Loucy (cell line): ENCODE data around the gene SMIM13.

ENCODE experiments used
- EZH2phosphoT487 ChIP-seq: fragments of 200-600 bp; IDR thresholded peaks from 2 replicates; pipeline ENCODE4 v1.6.1; 2018; ENCODE audit warnings: antibody characterized with exemption, mild to moderate bottlenecking, moderate library complexity, borderline replicate concordance
- TF ChIP-seq, protein P1 (sequence below): fragments of 200-600 bp; sonication (generic); conservative IDR thresholded peaks from 2 replicates; pipeline ENCODE4 v1.5.1; 2014; ENCODE audit warnings: mild to moderate bottlenecking, antibody characterized with exemption, low read length

GRCh38 chr6:11085758-11086435, 7.7 kb upstream of the SMIM13 start:
- TF ChIP-seq, protein P1, sequence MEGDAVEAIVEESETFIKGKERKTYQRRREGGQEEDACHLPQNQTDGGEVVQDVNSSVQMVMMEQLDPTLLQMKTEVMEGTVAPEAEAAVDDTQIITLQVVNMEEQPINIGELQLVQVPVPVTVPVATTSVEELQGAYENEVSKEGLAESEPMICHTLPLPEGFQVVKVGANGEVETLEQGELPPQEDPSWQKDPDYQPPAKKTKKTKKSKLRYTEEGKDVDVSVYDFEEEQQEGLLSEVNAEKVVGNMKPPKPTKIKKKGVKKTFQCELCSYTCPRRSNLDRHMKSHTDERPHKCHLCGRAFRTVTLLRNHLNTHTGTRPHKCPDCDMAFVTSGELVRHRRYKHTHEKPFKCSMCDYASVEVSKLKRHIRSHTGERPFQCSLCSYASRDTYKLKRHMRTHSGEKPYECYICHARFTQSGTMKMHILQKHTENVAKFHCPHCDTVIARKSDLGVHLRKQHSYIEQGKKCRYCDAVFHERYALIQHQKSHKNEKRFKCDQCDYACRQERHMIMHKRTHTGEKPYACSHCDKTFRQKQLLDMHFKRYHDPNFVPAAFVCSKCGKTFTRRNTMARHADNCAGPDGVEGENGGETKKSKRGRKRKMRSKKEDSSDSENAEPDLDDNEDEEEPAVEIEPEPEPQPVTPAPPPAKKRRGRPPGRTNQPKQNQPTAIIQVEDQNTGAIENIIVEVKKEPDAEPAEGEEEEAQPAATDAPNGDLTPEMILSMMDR, result no peak
- TF ChIP-seq EZH2phosphoT487, result no peak
